HCT116 (cell line): ENCODE measurements around the gene ALK. TPM values are rescaled to one million over a fixed set of nuclear protein-coding genes. Genes with fewer than 3 reads are reported as not detected.
A peak's percentile ranks its signal among the peaks of the same experiment; 100 is the strongest.

Experiments
- ATAC-seq: fragments of 200-7000 bp; cut with Tn5 transposase; 2 replicates; pipeline ENCODE4 v1.9.1; 2020; ENCODE audit warnings: mild to moderate bottlenecking, moderate library complexity
- BruUV-seq: library from RNA; stranded (reverse); fragments of 400-500 nt; replicated peaks from 2 replicates; lab custom pipeline; 2021; lab: Mats Ljungman, UMichigan
- CTCF ChIA-PET: fragments of 300-600 bp; sonication (Branson Sonifier 250); formaldehyde crosslinking; loops from one replicate; lab custom pipeline; 2021; ENCODE audit warnings: antibody characterized with exemption; lab: Charles Lee
- POLR2A ChIA-PET: fragments of 300-600, 350-600 bp; sonication (Branson Sonifier 250); formaldehyde crosslinking; loops from one replicate; lab custom pipeline; 2021; ENCODE audit warnings: antibody characterized with exemption; lab: Charles Lee
- RAD21 ChIA-PET, 2 experiments: fragments of 300-600 bp; sonication (Branson Sonifier 250); formaldehyde crosslinking; loops; one replicate each; lab custom pipeline; 2023; ENCODE audit warnings: low total read pairs in 2 of 2; ENCODE audit not compliant: uncharacterized antibody in 2 of 2, unreplicated experiment in 2 of 2, low non-redundant PET in 1 of 2; lab: Charles Lee
- DNase-seq: peaks from one replicate; pipeline ENCODE4 v3.0.0-alpha.2; 2010; ENCODE audit warnings: low read depth, low spot score
- H2AFZ ChIP-seq: fragments of 200-600 bp; shearing (Covaris generic), sonication (generic); 2 replicates; pipeline ENCODE4 v1.6.1; 2017; ENCODE audit warnings: low read depth, mixed run types, mixed read lengths, antibody characterized with exemption, low read length; ENCODE audit not compliant: poor library complexity, severe bottlenecking
- H3K27ac ChIP-seq: 2 replicates; pipeline ENCODE4 v1.5.1; 2012; ENCODE audit warnings: low read depth, low read length
- H3K27me3 ChIP-seq: fragments of 200-600 bp; sonication (generic); 2 replicates; pipeline ENCODE4 v1.6.1; 2016; ENCODE audit warnings: mixed run types, low read length, mixed read lengths; ENCODE audit not compliant: insufficient read depth
- H3K36me3 ChIP-seq, 2 experiments: fragments of 200-500 bp in 1 of 2; fragments of 200-600 bp in 1 of 2; sonication (Bioruptor generic) in 1 of 2; sonication (generic) in 1 of 2; 2 replicates each; pipeline versions ENCODE4 v1.5.1 to v1.6.1; 2014 to 2016; ENCODE audit warnings: low read length in 2 of 2, inconsistent platforms in 1 of 2, mixed read lengths in 1 of 2, mixed run types in 1 of 2; ENCODE audit not compliant: insufficient read depth in 2 of 2, control insufficient read depth in 1 of 2
- H3K4me1 ChIP-seq, 2 experiments: fragments of 200-600 bp in 1 of 2; sonication (generic) in 1 of 2; 2 replicates each; pipeline versions ENCODE4 v1.5.1 to v1.6.1; 2012 to 2017; ENCODE audit warnings: low read length in 2 of 2, inconsistent platforms in 1 of 2, mild to moderate bottlenecking in 1 of 2, mixed read lengths in 1 of 2, mixed run types in 1 of 2, moderate library complexity in 1 of 2; ENCODE audit not compliant: insufficient read depth in 2 of 2, control insufficient read depth in 1 of 2
- H3K4me2 ChIP-seq: fragments of 200-600 bp; sonication (generic); 2 replicates; pipeline ENCODE4 v1.6.1; 2017; ENCODE audit warnings: mixed run types, low read length, mixed read lengths
- H3K4me3 ChIP-seq, 2 experiments: fragments of 200-600 bp in 1 of 2; sonication (generic) in 1 of 2; replicated peaks in 1 of 2; 2 replicates each; pipeline ENCODE4 v1.5.1; 2011 to 2016; ENCODE audit warnings: low read length in 2 of 2, control low read depth in 1 of 2, low read depth in 1 of 2, mild to moderate bottlenecking in 1 of 2, mixed read lengths in 1 of 2, mixed run types in 1 of 2
- H3K79me2 ChIP-seq: fragments of 200-600 bp; sonication (generic); 2 replicates; pipeline ENCODE4 v1.6.1; 2017; ENCODE audit warnings: mild to moderate bottlenecking, mixed run types, low read length, moderate library complexity, mixed read lengths; ENCODE audit not compliant: insufficient read depth
- H3K9ac ChIP-seq: fragments of 200-600 bp; sonication (generic); 2 replicates; pipeline ENCODE4 v1.6.1; 2016; ENCODE audit warnings: low read length, mixed read lengths
- H3K9me2 ChIP-seq: fragments of 200-600 bp; sonication (generic), shearing (Covaris generic); 2 replicates; pipeline ENCODE4 v1.6.1; 2017; ENCODE audit warnings: mixed run types, mild to moderate bottlenecking, moderate library complexity; ENCODE audit not compliant: insufficient read depth
- H3K9me3 ChIP-seq, 2 experiments: fragments of 200-500 bp in 1 of 2; fragments of 200-600 bp in 1 of 2; sonication (Bioruptor generic) in 1 of 2; sonication (generic) in 1 of 2; 2 replicates each; pipeline ENCODE4 v1.6.1; 2014 to 2017; ENCODE audit warnings: low read length in 2 of 2, mixed read lengths in 2 of 2, inconsistent platforms in 1 of 2, low read depth in 1 of 2, mild to moderate bottlenecking in 1 of 2, mixed run types in 1 of 2, moderate library complexity in 1 of 2; ENCODE audit not compliant: control insufficient read depth in 1 of 2, insufficient read depth in 1 of 2
- H4K20me1 ChIP-seq: fragments of 200-600 bp; sonication (generic), shearing (Covaris generic); 2 replicates; pipeline ENCODE4 v1.6.1; 2017; ENCODE audit warnings: mixed run types, mild to moderate bottlenecking, moderate library complexity; ENCODE audit not compliant: insufficient read depth
- CBX3 ChIP-seq: IDR thresholded peaks from 2 replicates; pipeline ENCODE4 v1.6.1; 2012; ENCODE audit warnings: low read depth
- EZH2phosphoT487 ChIP-seq: fragments of 200-600 bp; IDR thresholded peaks from 2 replicates; pipeline ENCODE4 v1.6.1; 2018; ENCODE audit warnings: antibody characterized with exemption, borderline replicate concordance
- POLR2AphosphoS5 ChIP-seq: IDR thresholded peaks from 2 replicates; pipeline ENCODE4 v1.6.1; 2011; ENCODE audit warnings: mild to moderate bottlenecking, low read depth, low read length, moderate library complexity
- TCF7L2 ChIP-seq: IDR thresholded peaks from 2 replicates; pipeline ENCODE4 v1.7.0; 2011; ENCODE audit warnings: borderline replicate concordance, inconsistent platforms; ENCODE audit not compliant: insufficient read depth, insufficient read length; ENCODE audit errors: extremely low read depth
- YY1 ChIP-seq: IDR thresholded peaks from 2 replicates; pipeline ENCODE4 v1.6.1; 2011; ENCODE audit warnings: low read length, low read depth, moderate library complexity, mild to moderate bottlenecking; ENCODE audit not compliant: insufficient replicate concordance; ENCODE audit errors: extremely low read depth
- intact Hi-C: fragments of 100-400 bp; cut with micrococcal nuclease; formaldehyde crosslinking; loops from 2 replicates; pipeline ENCODE4 v1.10.0; 2022
- total RNA-seq: library from RNA; stranded (reverse); gene quantifications from one replicate; pipeline ENCODE4 v1.2.1, GENCODE V29; 2021; ENCODE audit not compliant: unreplicated experiment
- TF ChIP-seq, protein P1 (sequence below): IDR thresholded peaks from 2 replicates; pipeline ENCODE4 v1.6.1; 2012
- TF ChIP-seq, protein P2 (sequence below): IDR thresholded peaks from 2 replicates; pipeline ENCODE4 v1.6.1; 2012; ENCODE audit warnings: low read depth
- TF ChIP-seq, protein P3 (sequence below): IDR thresholded peaks from 2 replicates; pipeline ENCODE4 v1.6.1; 2011; ENCODE audit warnings: mild to moderate bottlenecking, low read length, moderate library complexity; ENCODE audit not compliant: insufficient replicate concordance; ENCODE audit errors: extremely low read depth

Gene ALK
- total RNA-seq, 1 experiment from 2014 or later, result not detected

DNA sequence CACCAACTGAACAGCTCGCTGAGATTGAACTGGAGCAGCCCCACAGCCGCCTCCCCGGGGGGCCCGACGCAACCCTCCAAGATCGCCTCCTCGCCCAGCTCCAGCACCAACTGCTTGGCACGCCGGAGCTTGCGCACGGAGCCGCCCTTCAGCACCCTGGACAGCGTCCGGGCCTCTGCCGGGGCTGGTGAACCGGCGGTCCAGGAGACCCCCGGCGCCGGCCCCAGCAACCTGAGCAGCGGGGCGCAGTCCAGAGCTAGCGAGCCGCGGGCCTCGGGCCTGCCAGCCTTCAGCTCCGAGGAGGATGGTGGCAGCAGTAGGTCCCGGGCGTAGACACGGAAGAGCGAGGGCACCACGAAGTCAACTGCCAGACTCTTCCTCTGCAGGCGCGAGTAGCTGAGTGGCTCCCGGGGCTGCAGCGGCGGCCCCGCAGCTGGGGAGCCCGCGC lies 1.2 kb downstream of the ALK start:
- no peak overlapping the region for H3K27ac ChIP-seq
- H3K36me3 ChIP-seq, result no peaks in the 10 kb centered on the region
- BruUV-seq, result no TSS peak
- no peaks in the 10 kb centered on the region for H3K4me1 ChIP-seq
- H3K9me3 ChIP-seq, result no peaks in the 10 kb centered on the region
- ChIA-PET POLR2A (no interaction called here), CTCF (no interaction called here), RAD21 (no interaction called here)
- DNase-seq (no peak), ATAC-seq (no peak)
- H3K9me2 ChIP-seq, result no peaks in the 10 kb centered on the region
- TF ChIP-seq, protein P1, sequence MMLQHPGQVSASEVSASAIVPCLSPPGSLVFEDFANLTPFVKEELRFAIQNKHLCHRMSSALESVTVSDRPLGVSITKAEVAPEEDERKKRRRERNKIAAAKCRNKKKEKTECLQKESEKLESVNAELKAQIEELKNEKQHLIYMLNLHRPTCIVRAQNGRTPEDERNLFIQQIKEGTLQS, result no peak
- no peak for TF ChIP-seq YY1
- TF ChIP-seq CBX3, result no peak
- TF ChIP-seq, protein P2, sequence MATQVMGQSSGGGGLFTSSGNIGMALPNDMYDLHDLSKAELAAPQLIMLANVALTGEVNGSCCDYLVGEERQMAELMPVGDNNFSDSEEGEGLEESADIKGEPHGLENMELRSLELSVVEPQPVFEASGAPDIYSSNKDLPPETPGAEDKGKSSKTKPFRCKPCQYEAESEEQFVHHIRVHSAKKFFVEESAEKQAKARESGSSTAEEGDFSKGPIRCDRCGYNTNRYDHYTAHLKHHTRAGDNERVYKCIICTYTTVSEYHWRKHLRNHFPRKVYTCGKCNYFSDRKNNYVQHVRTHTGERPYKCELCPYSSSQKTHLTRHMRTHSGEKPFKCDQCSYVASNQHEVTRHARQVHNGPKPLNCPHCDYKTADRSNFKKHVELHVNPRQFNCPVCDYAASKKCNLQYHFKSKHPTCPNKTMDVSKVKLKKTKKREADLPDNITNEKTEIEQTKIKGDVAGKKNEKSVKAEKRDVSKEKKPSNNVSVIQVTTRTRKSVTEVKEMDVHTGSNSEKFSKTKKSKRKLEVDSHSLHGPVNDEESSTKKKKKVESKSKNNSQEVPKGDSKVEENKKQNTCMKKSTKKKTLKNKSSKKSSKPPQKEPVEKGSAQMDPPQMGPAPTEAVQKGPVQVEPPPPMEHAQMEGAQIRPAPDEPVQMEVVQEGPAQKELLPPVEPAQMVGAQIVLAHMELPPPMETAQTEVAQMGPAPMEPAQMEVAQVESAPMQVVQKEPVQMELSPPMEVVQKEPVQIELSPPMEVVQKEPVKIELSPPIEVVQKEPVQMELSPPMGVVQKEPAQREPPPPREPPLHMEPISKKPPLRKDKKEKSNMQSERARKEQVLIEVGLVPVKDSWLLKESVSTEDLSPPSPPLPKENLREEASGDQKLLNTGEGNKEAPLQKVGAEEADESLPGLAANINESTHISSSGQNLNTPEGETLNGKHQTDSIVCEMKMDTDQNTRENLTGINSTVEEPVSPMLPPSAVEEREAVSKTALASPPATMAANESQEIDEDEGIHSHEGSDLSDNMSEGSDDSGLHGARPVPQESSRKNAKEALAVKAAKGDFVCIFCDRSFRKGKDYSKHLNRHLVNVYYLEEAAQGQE, result peak; percentile 67
- no peak for TF ChIP-seq POLR2AphosphoS5
- TF ChIP-seq, protein P3, sequence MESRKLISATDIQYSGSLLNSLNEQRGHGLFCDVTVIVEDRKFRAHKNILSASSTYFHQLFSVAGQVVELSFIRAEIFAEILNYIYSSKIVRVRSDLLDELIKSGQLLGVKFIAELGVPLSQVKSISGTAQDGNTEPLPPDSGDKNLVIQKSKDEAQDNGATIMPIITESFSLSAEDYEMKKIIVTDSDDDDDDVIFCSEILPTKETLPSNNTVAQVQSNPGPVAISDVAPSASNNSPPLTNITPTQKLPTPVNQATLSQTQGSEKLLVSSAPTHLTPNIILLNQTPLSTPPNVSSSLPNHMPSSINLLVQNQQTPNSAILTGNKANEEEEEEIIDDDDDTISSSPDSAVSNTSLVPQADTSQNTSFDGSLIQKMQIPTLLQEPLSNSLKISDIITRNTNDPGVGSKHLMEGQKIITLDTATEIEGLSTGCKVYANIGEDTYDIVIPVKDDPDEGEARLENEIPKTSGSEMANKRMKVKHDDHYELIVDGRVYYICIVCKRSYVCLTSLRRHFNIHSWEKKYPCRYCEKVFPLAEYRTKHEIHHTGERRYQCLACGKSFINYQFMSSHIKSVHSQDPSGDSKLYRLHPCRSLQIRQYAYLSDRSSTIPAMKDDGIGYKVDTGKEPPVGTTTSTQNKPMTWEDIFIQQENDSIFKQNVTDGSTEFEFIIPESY, result no peak
- no peak for TF ChIP-seq TCF7L2
- TF ChIP-seq EZH2phosphoT487, result no peak
- H3K27me3 ChIP-seq, result peaks cover 30% of the 10 kb centered on the region
- no peaks in the 10 kb centered on the region for H4K20me1 ChIP-seq
- no peak overlapping the region for H3K4me3 ChIP-seq
- H2AFZ ChIP-seq, result no peak overlapping the region
- no peaks in the 10 kb centered on the region for H3K79me2 ChIP-seq
- no peak overlapping the region for H3K9ac ChIP-seq
- intact Hi-C loops, result no loop called here
- H3K4me2 ChIP-seq, result no peak overlapping the region
